OCI-LY3 (cell line): ENCODE results near the gene PRSS36.

Experiments used
- EZH2phosphoT487 ChIP-seq: fragments of 200-600 bp; shearing (Covaris generic); IDR thresholded peaks from 2 replicates; pipeline ENCODE4 v1.6.1; 2018; ENCODE audit warnings: antibody characterized with exemption, mixed run types, low read depth
- TF ChIP-seq, protein P1 (sequence below): fragments of 200-600, 300-600 bp; sonication (generic); IDR thresholded peaks from 2 replicates; pipeline ENCODE4 v1.5.1; 2014; ENCODE audit warnings: antibody characterized with exemption, low read length, low read depth

DNA sequence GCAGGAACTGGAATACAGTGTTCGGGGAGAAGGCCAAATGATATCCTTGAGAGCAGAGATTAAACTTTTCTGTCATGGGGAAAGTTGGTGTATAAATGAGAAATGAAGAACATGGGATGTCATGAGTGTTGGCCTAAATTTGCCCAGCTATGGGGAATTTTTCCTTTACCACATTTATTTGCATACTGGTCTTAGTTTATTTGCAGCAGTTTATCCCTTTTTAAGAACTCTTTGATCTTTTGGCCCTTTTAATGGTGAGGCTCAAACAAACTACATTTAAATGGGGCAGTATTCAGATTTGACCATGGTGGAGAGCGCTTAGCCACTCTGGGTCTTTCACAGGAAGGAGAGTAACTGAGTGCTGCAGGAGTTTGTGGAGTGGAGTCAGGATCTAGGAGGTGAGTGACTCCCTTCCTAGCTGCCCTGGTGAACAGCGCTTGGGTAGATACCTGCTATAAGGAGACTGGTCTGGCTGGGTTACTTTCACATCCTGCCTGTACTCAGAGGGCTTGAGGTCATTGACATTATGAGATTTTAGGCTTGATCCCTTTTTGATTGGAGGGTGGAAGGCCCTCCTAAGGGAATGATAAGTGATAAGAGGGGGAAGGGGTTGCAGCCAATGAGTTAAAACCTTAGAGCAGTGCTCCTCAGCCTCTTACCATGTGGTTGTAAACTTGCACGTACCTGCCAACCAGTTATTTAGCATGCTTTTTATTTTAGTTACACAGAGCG, 42.0 kb upstream of the PRSS36 start:
- TF ChIP-seq, protein P1, sequence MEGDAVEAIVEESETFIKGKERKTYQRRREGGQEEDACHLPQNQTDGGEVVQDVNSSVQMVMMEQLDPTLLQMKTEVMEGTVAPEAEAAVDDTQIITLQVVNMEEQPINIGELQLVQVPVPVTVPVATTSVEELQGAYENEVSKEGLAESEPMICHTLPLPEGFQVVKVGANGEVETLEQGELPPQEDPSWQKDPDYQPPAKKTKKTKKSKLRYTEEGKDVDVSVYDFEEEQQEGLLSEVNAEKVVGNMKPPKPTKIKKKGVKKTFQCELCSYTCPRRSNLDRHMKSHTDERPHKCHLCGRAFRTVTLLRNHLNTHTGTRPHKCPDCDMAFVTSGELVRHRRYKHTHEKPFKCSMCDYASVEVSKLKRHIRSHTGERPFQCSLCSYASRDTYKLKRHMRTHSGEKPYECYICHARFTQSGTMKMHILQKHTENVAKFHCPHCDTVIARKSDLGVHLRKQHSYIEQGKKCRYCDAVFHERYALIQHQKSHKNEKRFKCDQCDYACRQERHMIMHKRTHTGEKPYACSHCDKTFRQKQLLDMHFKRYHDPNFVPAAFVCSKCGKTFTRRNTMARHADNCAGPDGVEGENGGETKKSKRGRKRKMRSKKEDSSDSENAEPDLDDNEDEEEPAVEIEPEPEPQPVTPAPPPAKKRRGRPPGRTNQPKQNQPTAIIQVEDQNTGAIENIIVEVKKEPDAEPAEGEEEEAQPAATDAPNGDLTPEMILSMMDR = no peak
- no peak for TF ChIP-seq EZH2phosphoT487
